HepG2 (cell line): ENCODE measurements around the gene UTS2R. TPM values are rescaled to one million over a fixed set of nuclear protein-coding genes. Genes with fewer than 3 reads are reported as not detected.

Source experiments
- ATM ChIP-seq: fragments of 450-650 bp; IDR thresholded peaks from 2 replicates; pipeline ENCODE4 v1.7.1; 2017; ENCODE audit warnings: mild to moderate bottlenecking, borderline replicate concordance
- BHLHE40 ChIP-seq: IDR thresholded peaks from 2 replicates; pipeline ENCODE4 v1.6.1; 2011; ENCODE audit warnings: low read length, improper control_type of control experiment
- CBX2 ChIP-seq, 2 experiments: fragments of 200-600 bp in 1 of 2; sonication (generic); formaldehyde crosslinking in 1 of 2; IDR thresholded peaks; 2 replicates each; pipeline versions ENCODE4 v1.7.0 to v1.8.1; 2018 to 2022; ENCODE audit warnings: low read depth in 2 of 2, low read length in 1 of 2, mild to moderate bottlenecking in 1 of 2, missing genetic modification reagents in 1 of 2
- ERF ChIP-seq: IDR thresholded peaks from 2 replicates; pipeline ENCODE4 v1.6.1; 2018; ENCODE audit warnings: missing biosample characterization, missing genetic modification reagents
- HNRNPL ChIP-seq: fragments of 200-400 bp; formaldehyde crosslinking; IDR thresholded peaks from 2 replicates; pipeline ENCODE4 v1.6.1; 2017; ENCODE audit warnings: mild to moderate bottlenecking, low read depth, low read length
- LRRFIP1 ChIP-seq: sonication (generic); formaldehyde crosslinking; conservative IDR thresholded peaks from 2 replicates; pipeline ENCODE4 v1.4.0; 2020; ENCODE audit warnings: missing genetic modification reagents
- MEIS1 ChIP-seq: sonication (generic); formaldehyde crosslinking; IDR thresholded peaks from 2 replicates; pipeline ENCODE4 v1.9.0; 2021; ENCODE audit warnings: mild to moderate bottlenecking, missing genetic modification reagents, moderate library complexity, borderline replicate concordance
- MYNN ChIP-seq: sonication (generic); formaldehyde crosslinking; IDR thresholded peaks from 2 replicates; pipeline ENCODE4 v1.4.0; 2020; ENCODE audit warnings: mild to moderate bottlenecking, low read depth, missing genetic modification reagents
- RBM39 ChIP-seq: fragments of 200-400 bp; formaldehyde crosslinking; IDR thresholded peaks from one replicate; pipeline ENCODE4 v1.6.1; 2018; ENCODE audit warnings: antibody characterized with exemption, mild to moderate bottlenecking, low read depth, low read length; ENCODE audit not compliant: poor library complexity, severe bottlenecking
- RXRA ChIP-seq: sonication (generic); formaldehyde crosslinking; IDR thresholded peaks from 2 replicates; pipeline ENCODE4 v1.5.1; 2020; ENCODE audit warnings: missing genetic modification reagents
- SRSF1 ChIP-seq: fragments of 200-400 bp; formaldehyde crosslinking; optimal IDR thresholded peaks from 2 replicates; pipeline ENCODE3; 2017; ENCODE audit warnings: mild to moderate bottlenecking, low read depth, low read length, moderate library complexity
- SRSF9 ChIP-seq: fragments of 200-400 bp; formaldehyde crosslinking; IDR thresholded peaks from 2 replicates; pipeline ENCODE4 v1.6.1; 2018; ENCODE audit warnings: borderline replicate concordance, mild to moderate bottlenecking, low read depth, low read length; ENCODE audit not compliant: insufficient read depth, poor library complexity, severe bottlenecking
- TBL1XR1 ChIP-seq: fragments of 150-350 bp; IDR thresholded peaks from 2 replicates; pipeline ENCODE4 v1.6.1; 2014; ENCODE audit warnings: borderline replicate concordance, low read length; ENCODE audit not compliant: partially characterized antibody
- ZNF232 ChIP-seq: sonication (generic); formaldehyde crosslinking; IDR thresholded peaks from 2 replicates; pipeline ENCODE4 v1.4.0; 2020; ENCODE audit warnings: missing genetic modification reagents, borderline replicate concordance
- ZNF510 ChIP-seq: sonication (generic); formaldehyde crosslinking; IDR thresholded peaks from 2 replicates; pipeline ENCODE4 v1.4.0; 2020; ENCODE audit warnings: low read depth, mild to moderate bottlenecking, missing genetic modification reagents
- ZNF512B ChIP-seq: sonication (generic); formaldehyde crosslinking; IDR thresholded peaks from 2 replicates; pipeline ENCODE4 v1.5.1; 2020; ENCODE audit warnings: missing genetic modification reagents, mild to moderate bottlenecking, borderline replicate concordance
- ZNF782 ChIP-seq: sonication (generic); formaldehyde crosslinking; IDR thresholded peaks from 2 replicates; pipeline ENCODE4 v1.4.0; 2020; ENCODE audit warnings: missing genetic modification reagents, mild to moderate bottlenecking, borderline replicate concordance
- ZSCAN20 ChIP-seq: sonication (generic); formaldehyde crosslinking; IDR thresholded peaks from 2 replicates; pipeline ENCODE4 v1.4.0; 2020; ENCODE audit warnings: missing genetic modification reagents, mild to moderate bottlenecking, borderline replicate concordance
- polyA plus RNA-seq, 8 experiments: library from polyadenylated mRNA; depleted of rRNA in 3 of 8; stranded (reverse) in 7 of 8; unstranded in 1 of 8; fragments of >200 nt; fragmentation: Illumina TruSeq in 4 of 8; extraction: Trizol in 4 of 8; gene quantifications; 2 replicates each; pipeline versions ENCODE4 v1.2.1 to v1.2.3, GENCODE V29; 2011 to 2016; ENCODE audit warnings: low read depth in 4 of 8, missing spikeins in 1 of 8, mixed read lengths in 1 of 8; ENCODE audit not compliant: insufficient read depth in 1 of 8
- total RNA-seq, 5 experiments: library from RNA; depleted of rRNA; stranded (reverse); fragments of >200 nt; fragmentation: Illumina TruSeq; extraction: Trizol; gene quantifications; 2 replicates each; pipeline ENCODE4 v1.2.3, GENCODE V29; 2016; ENCODE audit warnings: low read depth in 1 of 5
- TF ChIP-seq, protein P1 (sequence below): sonication (generic); formaldehyde crosslinking; IDR thresholded peaks from 2 replicates; pipeline ENCODE4 v1.4.0; 2020; ENCODE audit warnings: missing genetic modification reagents
- TF ChIP-seq, protein P2 (sequence below): IDR thresholded peaks from 2 replicates; pipeline ENCODE4 v1.6.1; 2016; ENCODE audit warnings: mild to moderate bottlenecking, missing biosample characterization, missing genetic modification reagents

Gene UTS2R
- total and polyA plus RNA-seq, 2 of the 13 experiments (the other 11 are each of a cell fraction or from before 2014, with no cell fraction given) = 0.13 to 0.15 TPM

- TF ChIP-seq, protein P1, sequence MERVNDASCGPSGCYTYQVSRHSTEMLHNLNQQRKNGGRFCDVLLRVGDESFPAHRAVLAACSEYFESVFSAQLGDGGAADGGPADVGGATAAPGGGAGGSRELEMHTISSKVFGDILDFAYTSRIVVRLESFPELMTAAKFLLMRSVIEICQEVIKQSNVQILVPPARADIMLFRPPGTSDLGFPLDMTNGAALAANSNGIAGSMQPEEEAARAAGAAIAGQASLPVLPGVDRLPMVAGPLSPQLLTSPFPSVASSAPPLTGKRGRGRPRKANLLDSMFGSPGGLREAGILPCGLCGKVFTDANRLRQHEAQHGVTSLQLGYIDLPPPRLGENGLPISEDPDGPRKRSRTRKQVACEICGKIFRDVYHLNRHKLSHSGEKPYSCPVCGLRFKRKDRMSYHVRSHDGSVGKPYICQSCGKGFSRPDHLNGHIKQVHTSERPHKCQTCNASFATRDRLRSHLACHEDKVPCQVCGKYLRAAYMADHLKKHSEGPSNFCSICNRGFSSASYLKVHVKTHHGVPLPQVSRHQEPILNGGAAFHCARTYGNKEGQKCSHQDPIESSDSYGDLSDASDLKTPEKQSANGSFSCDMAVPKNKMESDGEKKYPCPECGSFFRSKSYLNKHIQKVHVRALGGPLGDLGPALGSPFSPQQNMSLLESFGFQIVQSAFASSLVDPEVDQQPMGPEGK (CRISPR knock-in tag) = 0 out of 2 replicates have a peak, but pooled peaks have one; percentile 55
- TF ChIP-seq ATM (no peak), SRSF9 (no peak), ZNF782 (CRISPR knock-in tag) (no peak), ERF (CRISPR knock-in tag) (peak; percentile 65; the same call in 1 of the 2 replicates), ZNF512B (no peak), ZNF510 (no peak), MYNN (peak; percentile 100), SRSF1 (peak; percentile 77), LRRFIP1 (CRISPR knock-in tag) (no peak), HNRNPL (peak; percentile 93), BHLHE40 (peak; percentile 71), TBL1XR1 (no peak), ZSCAN20 (CRISPR knock-in tag) (no peak), RBM39 (peak; percentile 26), MEIS1 (no peak), CBX2 (IDR thresholded peaks at IDR 0.05; ENCODE audit: low read depth, low read length) (no peak), CBX2 (CRISPR knock-in tag; IDR thresholded peaks at IDR 0.05; ENCODE audit: low read depth) (no peak), ZNF232 (no peak), RXRA (0 out of 2 replicates have a peak, but pooled peaks have one; percentile 13)
- TF ChIP-seq, protein P2, sequence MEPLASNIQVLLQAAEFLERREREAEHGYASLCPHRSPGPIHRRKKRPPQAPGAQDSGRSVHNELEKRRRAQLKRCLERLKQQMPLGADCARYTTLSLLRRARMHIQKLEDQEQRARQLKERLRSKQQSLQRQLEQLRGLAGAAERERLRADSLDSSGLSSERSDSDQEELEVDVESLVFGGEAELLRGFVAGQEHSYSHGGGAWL (CRISPR knock-in tag) = 0 out of 2 replicates have a peak, but pooled peaks have one; percentile 31
These were observed 32.5 kb upstream of the UTS2R start (continued) for GRCh38 chr17:82338858-82339633.
